HG02588 (cell line): Measurements from ENCODE around the gene DYRK3.
A peak's percentile ranks its signal among the peaks of the same experiment; 100 is the strongest.

ENCODE experiments used
- ATAC-seq: cut with Tn5 transposase; IDR thresholded peaks from one replicate; pipeline ENCODE4 v1.9.1; 2021; ENCODE audit warnings: mild to moderate bottlenecking, moderate library complexity; ENCODE audit not compliant: unreplicated experiment

Gene DYRK3

DNA sequence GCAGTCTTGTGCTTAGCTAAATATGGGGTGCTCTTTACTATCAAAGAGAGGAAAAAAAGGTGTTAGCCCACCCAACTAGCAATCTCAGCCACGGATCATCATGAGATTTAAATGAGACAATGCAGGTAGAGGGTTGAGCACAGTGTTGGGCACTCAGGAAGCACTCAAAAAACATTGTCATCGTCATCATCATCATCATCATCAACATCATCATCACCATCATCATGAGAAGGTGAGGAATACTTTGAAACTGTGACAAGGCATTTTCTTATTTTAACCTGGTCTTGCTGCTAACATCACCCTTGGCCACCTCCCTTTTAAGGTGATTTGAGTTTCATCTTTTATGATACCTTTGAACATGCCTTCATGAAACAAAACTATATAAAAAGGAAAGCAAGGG is 46.0 kb downstream of the DYRK3 start:
- ATAC-seq = no peak

- no peak for ATAC-seq
These were observed 46.8 kb downstream of the DYRK3 start for GRCh38 chr1:206682111-206682510.

DNA sequence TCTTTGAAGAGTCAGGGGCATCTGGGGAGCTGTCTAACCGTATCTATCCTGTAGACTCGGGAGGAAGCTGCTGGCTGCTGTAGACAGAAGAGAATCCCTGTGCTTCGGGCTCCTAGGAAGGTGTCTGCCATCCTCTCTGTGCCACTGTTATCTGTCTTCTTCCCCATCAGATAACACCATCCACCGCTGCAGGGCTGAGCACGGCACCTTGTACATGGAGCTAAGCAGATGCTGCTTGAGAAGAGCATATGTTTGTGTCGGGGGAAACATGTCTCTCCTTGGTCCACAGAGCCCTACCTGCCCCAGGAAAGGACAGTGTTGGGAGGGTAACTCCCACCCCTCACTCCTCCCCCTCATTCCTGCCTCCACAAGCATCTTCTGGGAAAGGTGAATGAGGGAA is 48.0 kb downstream of the DYRK3 start:
- ATAC-seq = no peak

DNA sequence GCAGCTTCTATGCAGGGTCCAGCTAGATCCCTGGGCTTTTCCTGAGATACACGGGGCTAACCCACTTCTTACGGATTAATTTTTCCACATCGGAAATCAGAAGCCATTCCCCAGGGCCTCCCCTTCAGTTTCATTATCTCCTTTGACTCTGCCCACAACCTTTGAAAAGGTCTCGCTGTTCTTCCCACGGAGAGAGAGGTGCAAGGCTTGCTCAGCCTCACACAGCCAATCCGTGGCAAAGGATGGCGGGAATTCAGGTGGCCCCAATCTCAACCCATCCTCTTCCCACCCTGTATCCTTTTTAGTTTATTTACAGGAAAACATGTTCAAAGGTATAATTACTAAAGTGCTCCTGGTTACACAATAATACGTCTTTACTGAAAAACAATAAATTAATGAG is 48.7 kb downstream of the DYRK3 start:
- ATAC-seq = no peak

- ATAC-seq = peak; percentile 52
These were observed 49.4 kb downstream of the DYRK3 start, which contains the start of gene MAPKAPK2 for GRCh38 chr1:206684478-206685333. MAPKAPK2 (plus strand) TSS chr1:206684905; CDS start chr1:206685230, 325 bp downstream.

DNA sequence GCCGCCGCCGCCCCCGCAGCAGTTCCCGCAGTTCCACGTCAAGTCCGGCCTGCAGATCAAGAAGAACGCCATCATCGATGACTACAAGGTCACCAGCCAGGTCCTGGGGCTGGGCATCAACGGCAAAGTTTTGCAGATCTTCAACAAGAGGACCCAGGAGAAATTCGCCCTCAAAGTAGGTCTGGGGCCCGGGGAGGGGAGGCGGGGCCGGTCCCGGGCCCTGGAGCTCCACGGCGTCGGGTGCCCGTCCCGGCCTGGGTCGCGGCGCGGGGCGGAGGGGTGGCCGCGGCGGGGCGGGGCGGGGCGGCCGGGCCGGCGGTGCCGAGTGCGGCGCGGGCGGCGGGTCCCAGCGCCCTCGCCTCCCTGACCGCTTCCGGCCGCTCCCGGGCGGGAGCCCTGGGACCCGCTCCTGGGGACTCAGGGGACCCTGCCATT is 50.0 kb downstream of the DYRK3 start:
- peak; percentile 30 for ATAC-seq

- ATAC-seq = peak; percentile 25
These were observed 50.6 kb downstream of the DYRK3 start for GRCh38 chr1:206685769-206686477.

DNA sequence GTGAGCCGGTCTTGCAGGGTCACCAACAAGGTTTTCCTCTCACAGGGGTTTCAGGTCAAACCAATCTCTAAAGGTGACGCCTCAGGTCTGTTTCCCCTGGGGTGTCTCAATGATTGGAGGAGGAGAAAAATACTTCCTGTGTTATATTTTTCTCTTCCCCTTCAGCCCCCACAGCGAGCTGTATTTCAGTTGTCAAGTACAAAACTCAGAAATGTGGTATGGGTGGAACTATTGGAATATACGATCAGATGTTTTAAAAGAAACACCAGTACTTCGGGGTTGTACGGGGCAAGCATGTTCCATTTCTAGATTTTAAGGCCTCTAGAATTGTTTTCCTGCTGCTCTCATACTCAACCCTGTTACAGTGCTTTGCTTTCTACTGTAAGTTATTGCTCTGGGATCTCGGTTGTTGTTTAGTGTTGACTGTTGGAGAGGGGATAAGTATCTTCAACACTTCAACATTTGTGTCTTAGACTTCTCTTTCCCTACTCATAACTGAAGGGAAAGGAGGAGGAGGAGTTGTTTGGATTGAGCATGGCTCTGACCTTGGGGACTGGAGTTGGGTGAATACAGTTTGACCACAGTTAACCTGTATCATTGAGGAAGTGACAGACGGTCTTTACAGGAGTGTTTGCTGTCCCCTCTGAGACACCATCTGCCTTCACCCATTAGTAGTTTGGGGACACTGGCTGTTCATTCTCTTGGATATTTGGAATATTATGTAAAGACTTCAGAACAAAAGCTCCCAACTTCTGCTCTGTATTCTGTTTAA is 51.3 kb downstream of the DYRK3 start:
- no peak for ATAC-seq

GRCh38 chr1:206687251-206687914 is 52.0 kb downstream of the DYRK3 start:
- no peak for ATAC-seq

DNA sequence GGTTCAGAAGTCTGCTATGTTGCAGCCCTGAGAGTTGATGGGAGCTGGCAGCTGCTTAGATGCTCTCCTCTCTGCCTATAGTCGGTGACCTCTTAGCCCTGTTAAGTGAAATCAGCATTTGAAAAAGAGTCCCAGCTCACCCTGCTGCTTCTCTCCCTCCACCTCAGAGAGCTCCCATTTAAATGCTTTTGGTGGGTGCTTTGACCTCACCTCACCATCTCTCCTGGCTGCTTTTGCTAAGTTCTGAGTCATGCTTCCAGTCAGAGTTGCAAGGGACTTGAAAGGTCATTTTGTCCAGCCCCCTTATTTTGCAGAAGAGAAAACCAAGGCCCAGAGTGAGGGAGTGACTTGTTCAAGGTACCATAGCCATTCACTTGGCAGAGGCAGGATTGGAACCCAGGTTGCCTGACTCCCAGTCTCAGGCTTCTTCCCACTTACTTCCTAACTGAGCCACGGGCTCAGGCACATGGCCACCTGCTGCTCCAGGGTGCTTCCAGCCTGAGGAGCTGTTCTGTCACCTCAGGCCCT is 52.6 kb downstream of the DYRK3 start:
- no peak for ATAC-seq

DNA sequence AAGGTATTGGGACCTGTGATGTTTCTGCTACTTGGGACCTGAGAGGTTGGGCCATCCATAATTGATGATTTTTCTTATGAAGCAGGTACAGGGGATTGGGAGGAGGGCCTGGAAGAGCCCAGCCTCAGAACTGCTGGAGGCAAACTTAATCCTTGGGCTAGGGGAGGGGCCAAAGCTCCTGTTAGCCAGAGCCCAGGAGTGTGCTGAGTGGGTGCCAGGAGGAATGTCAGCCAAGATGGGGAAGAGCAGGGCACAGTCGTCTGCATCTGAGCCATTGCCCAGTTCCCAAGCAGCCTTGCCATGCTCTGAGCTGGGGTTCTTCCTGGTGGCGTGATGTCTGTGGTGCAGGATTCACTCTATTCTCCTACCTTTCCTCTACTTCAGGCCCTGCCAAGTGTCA is 55.2 kb downstream of the DYRK3 start:
- no peak for ATAC-seq

GRCh38 chr1:206691604-206692003 is 56.3 kb downstream of the DYRK3 start:
- ATAC-seq = no peak

DNA sequence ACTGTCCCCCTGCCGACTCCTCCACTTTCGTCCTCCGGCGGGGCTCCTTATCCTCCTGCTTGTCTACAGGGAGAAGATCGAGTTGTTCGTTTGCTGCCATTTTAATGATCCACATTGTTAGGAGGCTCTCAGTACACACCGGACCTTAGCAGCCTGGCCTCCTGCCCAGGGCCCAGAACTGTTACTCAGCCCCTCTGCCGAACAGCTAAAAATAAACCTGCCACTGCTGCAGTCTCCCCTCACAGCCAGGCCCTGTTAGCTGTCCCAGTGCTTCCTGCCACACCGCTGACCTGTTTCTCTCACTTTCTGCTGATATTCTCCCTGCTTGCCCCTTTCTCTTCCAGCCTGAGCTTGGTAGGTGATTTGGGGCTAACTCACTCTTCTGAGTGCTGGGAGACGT is 57.7 kb downstream of the DYRK3 start:
- ATAC-seq = no peak

DNA sequence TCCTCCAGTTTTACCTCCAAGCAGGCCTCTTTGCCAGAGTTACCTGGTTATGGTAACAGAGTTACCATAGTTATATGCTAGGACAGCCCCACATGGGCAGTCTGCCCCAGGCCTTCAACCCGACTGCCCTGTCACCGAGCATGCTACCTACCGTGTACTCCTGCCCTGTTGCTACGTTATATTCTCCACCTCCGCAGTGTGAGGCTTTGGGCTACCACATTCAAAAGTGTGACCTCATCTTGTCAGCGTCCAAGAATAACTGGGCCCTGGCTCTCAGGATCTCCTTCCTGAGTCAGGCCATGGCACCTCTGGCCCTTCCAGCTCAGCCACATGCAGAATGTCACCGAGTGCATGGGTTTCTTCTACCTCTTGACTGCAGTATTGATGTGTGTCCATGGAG is 58.3 kb downstream of the DYRK3 start:
- no peak for ATAC-seq

- no peak for ATAC-seq
These were observed 59.1 kb downstream of the DYRK3 start for GRCh38 chr1:206694171-206695124.

DNA sequence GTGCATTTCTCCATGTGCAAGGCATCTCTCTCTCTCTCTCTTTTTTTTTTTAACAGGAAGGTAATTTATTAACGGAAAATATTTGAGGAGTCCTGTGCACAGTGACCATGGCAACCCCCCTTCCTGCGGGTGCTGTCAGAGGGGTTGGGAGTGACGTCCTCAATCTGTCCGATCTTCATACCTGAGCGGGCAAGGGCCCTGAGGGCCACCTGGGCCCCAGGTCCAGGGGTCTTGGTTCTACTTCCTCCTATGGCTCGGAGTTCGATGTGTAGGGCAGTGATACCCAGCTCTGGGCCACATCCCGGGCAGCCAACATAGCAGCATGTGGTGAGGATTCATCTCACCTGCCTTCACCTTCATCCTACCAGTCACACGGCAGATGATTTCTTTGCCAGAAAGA is 60.4 kb downstream of the DYRK3 start:
- no peak for ATAC-seq

DNA sequence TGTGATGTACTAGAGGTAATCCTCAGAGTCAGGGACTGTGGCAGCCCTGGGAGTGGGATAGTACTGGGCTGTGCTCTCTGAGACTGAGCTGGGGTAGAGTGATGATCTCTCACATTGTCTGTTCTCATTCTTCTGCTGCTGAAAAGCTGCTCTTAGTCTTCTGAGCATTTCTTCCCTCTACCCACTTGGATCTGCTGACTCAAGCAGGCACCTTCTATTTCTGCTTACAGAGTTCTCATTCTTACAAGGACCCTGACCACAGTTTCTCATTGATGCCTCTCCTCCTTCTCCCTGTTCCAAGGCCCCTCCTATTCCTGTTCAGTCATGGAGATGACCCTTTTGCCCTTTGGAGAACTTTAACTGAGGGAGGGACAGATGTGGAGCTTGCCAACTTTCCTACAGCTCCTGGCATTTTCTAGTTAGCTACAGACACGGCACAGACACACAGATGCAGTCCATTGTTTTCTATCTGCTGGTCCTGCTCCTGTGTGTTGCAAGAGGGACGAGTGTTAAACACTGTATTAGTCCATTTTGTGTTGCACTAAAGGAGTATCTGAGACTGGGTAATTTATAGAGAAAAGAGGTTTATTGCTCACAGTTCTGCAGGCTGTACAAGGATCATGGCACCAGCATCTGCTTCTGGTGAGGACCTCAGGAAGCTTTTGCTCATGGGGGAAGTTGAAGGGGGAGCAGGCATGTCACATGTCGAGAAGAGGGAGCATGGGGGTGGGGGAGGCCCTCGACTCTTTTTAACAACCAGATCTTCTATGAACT is 61.7 kb downstream of the DYRK3 start:
- no peak for ATAC-seq

DNA sequence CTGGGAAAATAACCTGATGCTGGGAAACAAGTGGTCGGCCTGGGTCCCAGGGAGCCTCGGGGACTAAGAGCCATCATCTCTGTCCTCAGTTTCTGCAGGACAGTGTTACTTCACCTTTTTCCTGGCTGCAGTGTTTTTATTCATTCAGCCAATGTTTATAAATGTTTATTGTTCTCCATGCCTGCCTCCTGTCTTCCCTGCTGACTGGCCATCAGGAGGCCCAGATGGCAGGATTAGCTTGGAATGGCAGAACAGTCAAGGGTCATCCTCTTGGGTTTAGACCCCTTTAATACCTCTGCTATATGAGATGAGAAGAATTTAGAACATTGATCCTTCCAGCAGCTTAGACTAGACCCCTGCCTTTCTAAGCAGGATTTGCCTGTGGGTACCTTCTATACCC is 62.7 kb downstream of the DYRK3 start:
- ATAC-seq = no peak
